Mesenchymal stem cell (in vitro differentiated cells and primary cell): ENCODE results near the gene ZNF579.

ENCODE experiments used
- DNase-seq: peaks from one replicate; pipeline ENCODE4 v3.0.0-alpha.2; 2013
- H2AFZ ChIP-seq: one replicate; pipeline ENCODE4 v1.6.1; 2013; ENCODE audit warnings: low read depth, mild to moderate bottlenecking, control low read depth, inconsistent platforms, low read length, moderate library complexity
- H2AK5ac ChIP-seq: 2 replicates; pipeline ENCODE4 v1.6.1; 2013; ENCODE audit warnings: low read length, moderate library complexity, mild to moderate bottlenecking, inconsistent platforms; ENCODE audit not compliant: severe bottlenecking
- H2BK120ac ChIP-seq: one replicate; pipeline ENCODE4 v1.6.1; 2013; ENCODE audit warnings: low read depth, mild to moderate bottlenecking, inconsistent platforms, low read length, moderate library complexity
- H2BK12ac ChIP-seq, 2 experiments: one replicate each; pipeline ENCODE4 v1.6.1; 2013; ENCODE audit warnings: inconsistent platforms in 2 of 2, low read length in 2 of 2, mild to moderate bottlenecking in 2 of 2, moderate library complexity in 2 of 2, control low read depth in 1 of 2
- H2BK15ac ChIP-seq: one replicate; pipeline ENCODE4 v1.6.1; 2013; ENCODE audit warnings: mild to moderate bottlenecking, low read depth, inconsistent platforms; ENCODE audit not compliant: poor library complexity, severe bottlenecking
- H2BK5ac ChIP-seq: 2 replicates; pipeline ENCODE4 v1.6.1; 2013; ENCODE audit warnings: low read depth, mild to moderate bottlenecking, low read length, control low read depth, inconsistent platforms; ENCODE audit not compliant: poor library complexity, severe bottlenecking
- H3K14ac ChIP-seq, 2 experiments: one replicate each; pipeline ENCODE4 v1.6.1; 2013; ENCODE audit warnings: inconsistent platforms in 2 of 2, low read length in 2 of 2, control low read depth in 1 of 2, mild to moderate bottlenecking in 1 of 2, moderate library complexity in 1 of 2
- H3K18ac ChIP-seq, 2 experiments: one replicate each; pipeline ENCODE4 v1.6.1; 2013; ENCODE audit warnings: inconsistent platforms in 2 of 2, low read length in 2 of 2, control low read depth in 1 of 2, low read depth in 1 of 2, mild to moderate bottlenecking in 1 of 2
- H3K23ac ChIP-seq, 2 experiments: one replicate each; pipeline ENCODE4 v1.6.1; 2013; ENCODE audit warnings: inconsistent platforms in 2 of 2, low read length in 2 of 2, mild to moderate bottlenecking in 2 of 2, moderate library complexity in 2 of 2, control low read depth in 1 of 2
- H3K27ac ChIP-seq: 2 replicates; pipeline ENCODE4 v1.5.1; 2013; ENCODE audit warnings: mild to moderate bottlenecking, moderate library complexity, low read length, control low read depth, inconsistent platforms; ENCODE audit not compliant: poor library complexity, severe bottlenecking
- H3K27me3 ChIP-seq, 2 experiments: 2 replicates each; pipeline versions ENCODE4 v1.6.1 to v1.7.0; 2013; ENCODE audit warnings: low read length in 2 of 2, mild to moderate bottlenecking in 2 of 2, moderate library complexity in 2 of 2, control low read depth in 1 of 2, inconsistent platforms in 1 of 2; ENCODE audit not compliant: control insufficient read depth in 1 of 2, insufficient read depth in 1 of 2
- H3K36me3 ChIP-seq, 2 experiments: 2 replicates each; pipeline versions ENCODE4 v1.6.1 to v1.7.0; 2013; ENCODE audit warnings: low read length in 2 of 2, control low read depth in 1 of 2, inconsistent platforms in 1 of 2, low read depth in 1 of 2, mild to moderate bottlenecking in 1 of 2; ENCODE audit not compliant: insufficient read depth in 2 of 2, control insufficient read depth in 1 of 2
- H3K4ac ChIP-seq, 2 experiments: one replicate each; pipeline ENCODE4 v1.6.1; 2013; ENCODE audit warnings: inconsistent platforms in 2 of 2, low read length in 2 of 2, mild to moderate bottlenecking in 2 of 2, moderate library complexity in 2 of 2, control low read depth in 1 of 2, low read depth in 1 of 2
- H3K4me1 ChIP-seq: 2 replicates; pipeline ENCODE4 v1.6.1; 2013; ENCODE audit warnings: low read depth, low read length, control low read depth; ENCODE audit not compliant: control insufficient read depth, insufficient read depth
- H3K4me2 ChIP-seq: 2 replicates; pipeline ENCODE4 v1.6.1; 2013; ENCODE audit warnings: low read length, mild to moderate bottlenecking, inconsistent platforms; ENCODE audit not compliant: poor library complexity, severe bottlenecking
- H3K4me3 ChIP-seq, 2 experiments: 2 replicates each; pipeline versions ENCODE4 v1.5.1 to v1.7.0; 2013; ENCODE audit warnings: low read length in 2 of 2, mild to moderate bottlenecking in 2 of 2, control low read depth in 1 of 2, low read depth in 1 of 2; ENCODE audit not compliant: insufficient read depth in 1 of 2
- H3K79me1 ChIP-seq: replicated peaks from 2 replicates; pipeline ENCODE4 v1.6.1; 2013; ENCODE audit warnings: mild to moderate bottlenecking, control low read depth, low read length, inconsistent platforms; ENCODE audit not compliant: poor library complexity, severe bottlenecking
- H3K9ac ChIP-seq: 2 replicates; pipeline ENCODE4 v1.7.0; 2013; ENCODE audit warnings: mild to moderate bottlenecking, low read length, moderate library complexity
- H3K9me3 ChIP-seq: 2 replicates; pipeline ENCODE4 v1.7.0; 2013; ENCODE audit warnings: mild to moderate bottlenecking, low read length; ENCODE audit not compliant: control insufficient read depth
- H4K8ac ChIP-seq: one replicate; pipeline ENCODE4 v1.6.1; 2013; ENCODE audit warnings: inconsistent platforms, mild to moderate bottlenecking, low read length, moderate library complexity
- H4K91ac ChIP-seq: one replicate; pipeline ENCODE4 v1.6.1; 2013; ENCODE audit warnings: mild to moderate bottlenecking, low read length, inconsistent platforms
- WGBS: methylation state at CpG from one replicate; pipeline ENCODE4 v1.1.7; 2013; ENCODE audit warnings: mixed read lengths; 5-methylcytosine and 5-hydroxymethylcytosine counted together

The ZNF579 gene

GRCh38 chr19:55527197-55528029, 53.2 kb downstream of the ZNF579 start:
- Histone ChIP-seq H3K4me3 (no peak overlapping the region), H3K27me3 (peaks cover 0 to 15% of the 10 kb centered on the region in 2 experiments), H2AFZ (no peak overlapping the region), H4K8ac (no peak overlapping the region), H3K23ac (no peak overlapping the region), H3K18ac (no peak overlapping the region), H3K4me2 (no peak overlapping the region), H3K4ac (no peak overlapping the region), H3K4me1 (peaks cover 35% of the 10 kb centered on the region), H2BK120ac (no peak overlapping the region), H3K9me3 (no peaks in the 10 kb centered on the region), H2BK12ac (no peak overlapping the region), H3K9ac (no peak overlapping the region), H3K27ac (no peak overlapping the region), H2BK5ac (no peak overlapping the region), H3K79me1 (no peaks in the 10 kb centered on the region), H2BK15ac (no peak overlapping the region), H3K14ac (no peak overlapping the region), H4K91ac (no peak overlapping the region), H3K36me3 (peaks cover 0 to 7% of the 10 kb centered on the region in 2 experiments), H2AK5ac (no peak overlapping the region)
- no peak for DNase-seq
- 84% methylated on average over 22 of the region's 22 CpGs for WGBS
